Stimulated activated CD8-positive, alpha-beta memory T cell treated with anti-CD3 and anti-CD28 coated beads, Interleukin-4, amount 100 ng/mL, for 24 hours (primary cell): ENCODE results near the gene SMC4.
A peak's percentile ranks its signal among the peaks of the same experiment; 100 is the strongest.
"Not testable (repeated sequence)": the region's sequence is repeated elsewhere in the genome, so short reads cannot be mapped to it uniquely, and the experiment has no call there.

Experiments
- DNase-seq: peaks from one replicate; pipeline ENCODE4 v3.0.0-alpha.2; 2020; ENCODE audit warnings: low read depth

The SMC4 gene

DNA sequence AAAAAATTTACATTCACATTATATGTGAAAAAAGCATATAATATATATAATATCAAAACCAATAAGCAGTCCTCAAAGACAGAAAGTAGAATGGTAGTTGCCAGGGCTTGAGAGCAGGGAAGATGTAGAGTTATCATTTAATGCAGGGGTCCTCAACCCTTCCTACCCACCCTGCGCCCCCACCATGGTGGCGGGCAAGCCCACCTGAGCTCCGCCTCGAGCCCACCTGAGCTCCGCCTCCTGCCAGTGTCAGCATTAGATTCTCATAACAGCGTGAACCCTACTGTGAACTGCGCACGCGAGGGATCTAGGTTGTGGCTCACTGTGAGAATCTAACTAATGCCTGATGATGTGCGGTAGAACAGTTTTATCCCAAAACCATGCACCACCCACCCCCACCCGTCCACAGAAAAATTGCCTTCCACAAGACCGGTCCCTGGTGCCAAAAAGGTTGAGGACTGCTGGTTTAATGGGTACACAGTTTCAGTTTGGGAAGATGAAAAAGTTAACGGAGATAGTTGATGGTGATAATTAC is 47.1 kb downstream of the SMC4 start:
- DNase-seq: no peak

DNA sequence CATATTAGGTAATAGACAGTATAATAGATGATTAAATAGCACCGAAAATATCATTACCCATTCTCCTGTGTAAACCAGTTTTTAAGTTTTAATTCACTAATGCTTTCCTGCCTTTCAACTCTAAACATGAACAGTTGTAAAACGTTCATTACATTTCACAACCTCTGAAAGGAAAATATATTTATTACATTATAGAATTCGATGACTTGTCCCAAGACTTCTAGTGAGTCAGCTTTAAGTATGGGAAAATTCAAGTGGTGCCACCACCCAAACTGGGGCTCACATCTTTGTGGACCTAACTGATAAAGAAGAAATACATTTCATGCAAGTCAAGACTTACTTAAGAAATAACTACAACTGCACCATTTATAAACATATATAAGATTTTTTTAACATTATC is 48.1 kb downstream of the SMC4 start:
- no peak for DNase-seq

- DNase-seq: no peak
Observed at GRCh38 chr3:160448845-160449635, 49.6 kb downstream of the SMC4 start.

DNA sequence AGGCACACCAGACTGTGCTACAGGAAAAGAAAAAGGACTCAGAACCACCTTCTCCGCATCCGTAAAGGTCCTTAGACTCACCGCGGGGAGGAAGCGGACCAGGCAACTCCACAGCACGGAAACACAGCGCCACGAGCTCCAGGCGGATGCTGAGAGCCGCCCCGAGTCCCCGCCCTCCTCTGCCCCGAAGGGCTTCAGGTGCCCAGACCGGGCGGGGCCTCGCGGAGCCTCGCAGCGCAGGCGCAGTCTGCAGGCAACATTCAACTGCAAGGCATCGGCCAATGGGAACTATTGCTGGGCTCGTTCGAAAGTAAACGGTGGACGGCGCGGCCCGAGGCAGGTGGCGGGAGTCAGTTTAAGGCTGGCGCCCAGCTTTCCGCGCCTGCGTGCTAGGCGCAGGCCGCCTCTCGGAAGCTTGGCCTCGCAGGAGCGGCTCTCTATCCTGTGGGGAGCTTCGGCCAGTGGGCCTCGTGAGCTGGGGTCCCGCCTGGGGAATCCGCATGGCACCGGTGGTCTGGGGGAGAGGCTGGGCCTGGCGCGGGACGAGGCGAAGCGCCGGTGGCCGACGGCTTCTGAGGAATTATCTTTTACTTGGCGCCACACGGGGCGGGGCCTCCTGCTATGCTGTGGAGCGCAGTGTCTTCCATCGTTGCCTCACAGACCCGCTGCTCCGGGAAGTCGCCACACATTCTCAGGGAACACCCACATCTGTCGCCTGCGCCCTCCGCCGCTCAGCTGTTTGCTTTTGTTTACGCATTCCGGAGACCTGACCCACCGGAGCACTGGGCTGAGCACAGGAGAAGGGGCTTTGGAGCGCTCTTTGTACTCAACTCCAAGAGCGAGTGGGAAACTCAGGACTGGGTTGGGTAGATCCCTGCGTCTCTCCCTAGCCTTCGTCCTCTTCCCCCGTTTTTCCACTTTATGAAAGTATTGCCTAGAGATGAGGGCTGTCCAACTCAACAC is 50.5 kb downstream of the SMC4 start, which contains the start of gene TRIM59:
TRIM59 (minus strand) TSS at position 151 of the 963 bp plus-strand sequence. CDS start 10,603 bp downstream, outside the sequence.
- DNase-seq: peak; percentile 95

DNA sequence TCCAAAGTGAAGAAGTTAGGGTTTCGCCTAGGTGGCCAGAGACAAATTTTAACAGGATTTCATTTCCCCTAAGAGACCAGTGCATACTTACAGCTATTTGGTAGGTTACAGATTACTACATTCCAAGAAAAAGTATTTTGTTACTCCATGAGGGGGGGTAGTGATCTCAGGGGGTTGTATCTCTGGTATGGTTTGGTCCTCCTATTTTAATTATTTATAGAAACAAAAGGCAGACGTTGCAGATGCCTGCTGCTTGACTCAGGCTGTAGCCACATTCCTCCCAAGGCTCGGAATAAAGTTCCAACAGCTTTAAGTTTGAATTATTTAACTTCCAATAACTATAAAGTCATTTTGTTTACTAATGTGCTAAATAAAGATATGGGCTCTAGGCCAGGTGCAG is 51.4 kb downstream of the SMC4 start:
- DNase-seq: no peak

- DNase-seq: no peak
Observed at GRCh38 chr3:160451602-160452001, 52.2 kb downstream of the SMC4 start.

DNA sequence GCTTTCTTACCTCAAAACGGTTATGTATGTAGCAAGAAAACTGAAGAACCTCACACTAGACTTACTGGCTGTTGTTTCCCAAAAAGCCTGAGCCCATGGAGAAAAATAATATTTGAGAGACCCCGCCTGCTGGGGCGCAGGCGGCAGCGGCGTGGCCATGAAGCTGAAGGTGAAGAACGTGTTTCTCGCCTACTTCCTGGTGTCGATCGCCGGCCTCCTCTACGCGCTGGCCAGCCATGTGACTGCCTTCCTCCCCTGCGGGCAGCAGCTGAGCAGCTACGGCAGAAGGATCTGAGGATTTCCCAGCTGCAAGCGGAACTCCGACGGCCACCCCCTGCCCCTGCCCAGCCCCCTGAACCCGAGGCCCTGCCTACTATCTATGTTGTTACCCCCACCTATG is 52.8 kb downstream of the SMC4 start:
- DNase-seq: not testable (repeated sequence)

DNA sequence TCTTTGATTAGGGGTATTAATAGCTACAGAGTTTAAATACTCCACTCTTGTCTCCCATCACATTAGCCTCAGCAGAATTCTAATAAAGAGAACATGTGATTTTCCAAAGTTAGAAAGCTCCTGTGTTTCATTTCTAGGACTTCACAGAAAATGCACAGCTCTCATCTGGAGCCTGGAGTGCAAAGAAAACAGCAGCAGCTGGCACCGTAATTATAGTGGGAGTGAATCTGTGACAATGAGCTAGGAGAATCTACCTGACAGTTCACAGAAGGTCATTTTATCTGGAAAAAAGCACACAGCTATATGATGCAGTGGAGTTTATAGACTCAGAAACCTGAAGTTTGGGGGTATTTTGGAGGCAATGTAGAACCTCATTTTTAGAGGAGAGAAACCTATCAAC is 55.5 kb downstream of the SMC4 start:
- no peak for DNase-seq

DNA sequence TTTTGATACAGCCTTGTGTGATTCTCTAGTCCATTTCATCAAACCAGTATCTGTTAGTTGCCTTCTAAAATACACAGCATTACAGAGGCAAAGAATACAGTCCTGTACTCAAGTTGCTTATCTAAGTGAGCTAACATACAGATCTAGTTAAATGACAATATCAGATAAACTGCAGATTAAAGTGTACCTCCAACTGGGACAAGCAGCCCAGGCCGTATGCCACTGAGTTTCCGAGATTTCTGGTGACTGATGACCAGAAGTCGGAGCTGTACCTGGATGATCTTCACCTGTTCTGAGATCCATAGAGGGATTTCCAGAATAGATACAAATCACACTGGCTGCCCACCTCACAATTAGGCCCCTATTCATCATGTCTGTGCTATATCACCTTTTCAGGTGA is 56.4 kb downstream of the SMC4 start:
- DNase-seq: no peak

- DNase-seq: no peak
Observed at GRCh38 chr3:160458151-160458550, 58.7 kb downstream of the SMC4 start.

DNA sequence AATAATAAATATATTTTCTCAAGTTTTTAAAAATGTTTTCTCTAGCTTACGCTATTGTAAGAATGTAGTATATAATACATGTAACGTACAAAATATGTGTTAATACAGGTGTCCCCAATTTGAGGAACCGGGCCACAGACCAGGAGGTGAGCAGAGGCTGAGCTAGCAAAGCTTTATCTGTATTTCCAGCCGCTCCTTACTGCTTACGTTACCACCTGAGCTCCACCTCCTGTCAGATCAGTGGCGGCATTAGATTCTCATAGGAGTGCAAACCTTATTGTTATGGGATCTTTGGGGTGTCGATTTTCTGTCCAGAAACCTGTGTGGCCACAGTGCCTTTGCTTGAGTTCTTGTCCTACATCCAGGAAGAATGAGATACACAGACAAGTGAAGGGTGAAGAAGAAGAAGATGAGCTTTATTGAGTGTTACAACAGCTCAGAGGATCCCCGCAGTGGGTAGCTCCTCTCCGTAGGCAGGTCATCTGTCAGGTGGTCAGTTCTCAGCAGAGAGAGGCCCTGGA is 60.1 kb downstream of the SMC4 start:
- DNase-seq: no peak

- DNase-seq: no peak
Observed at GRCh38 chr3:160460033-160460432, 60.6 kb downstream of the SMC4 start.

DNA sequence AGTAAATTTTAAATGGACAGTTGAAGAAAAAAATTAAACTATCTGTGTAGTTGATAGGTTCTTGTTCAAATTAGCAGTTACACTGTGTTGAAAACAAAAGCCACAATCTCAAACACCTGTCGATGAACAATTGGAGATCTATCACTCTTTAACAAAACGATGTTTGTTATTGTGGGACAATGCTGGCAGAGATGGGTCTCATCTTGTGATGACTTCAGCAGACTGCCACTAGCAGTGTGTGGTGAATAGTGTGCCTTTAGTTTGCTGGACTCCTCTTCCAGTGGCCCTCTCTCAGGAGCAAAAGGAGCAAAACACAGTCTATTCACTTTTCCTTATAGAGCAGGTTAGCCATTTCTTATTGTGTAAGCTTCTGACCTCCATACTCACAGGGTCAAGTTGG is 64.9 kb downstream of the SMC4 start:
- no peak for DNase-seq

DNA sequence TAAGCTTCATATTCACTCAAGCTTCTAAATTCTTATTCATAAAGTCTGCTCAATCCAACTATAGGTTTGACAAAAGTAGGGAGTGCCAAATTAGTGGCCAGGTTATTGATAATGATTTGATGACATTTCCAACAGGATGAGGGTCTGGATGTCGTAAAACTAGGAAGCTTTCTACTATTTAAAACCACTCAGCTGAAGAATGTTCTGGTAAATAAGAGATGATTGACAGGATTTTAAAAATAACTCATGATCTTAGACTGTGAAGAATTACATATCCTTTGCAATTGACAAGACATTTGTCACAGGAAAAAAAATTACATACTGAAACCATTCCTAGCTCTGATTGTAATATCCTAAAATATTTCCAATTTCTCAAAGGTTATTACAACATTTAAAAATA is 65.5 kb downstream of the SMC4 start:
- DNase-seq: no peak

- no peak for DNase-seq
Observed at GRCh38 chr3:160470181-160470580, 70.7 kb downstream of the SMC4 start.

DNA sequence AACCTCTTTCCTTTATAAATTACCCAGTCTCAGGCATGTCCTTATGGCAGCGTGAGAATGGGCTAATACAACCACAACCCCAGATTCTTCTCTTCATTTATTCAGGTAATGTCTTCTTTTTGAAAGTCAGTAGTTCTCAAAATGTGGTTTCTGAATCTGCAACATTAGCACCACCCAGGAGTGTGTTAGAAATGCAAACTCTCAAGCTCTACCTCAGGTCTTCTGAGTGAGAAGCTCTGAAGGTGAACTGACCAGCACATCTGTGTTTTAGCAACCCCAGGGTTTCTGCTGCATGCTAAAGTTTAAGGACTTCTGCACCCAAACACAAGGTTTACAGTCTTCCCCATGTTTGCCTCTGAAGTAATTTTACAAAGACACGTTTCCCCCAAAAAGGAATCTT is 72.4 kb downstream of the SMC4 start:
- DNase-seq: no peak

DNA sequence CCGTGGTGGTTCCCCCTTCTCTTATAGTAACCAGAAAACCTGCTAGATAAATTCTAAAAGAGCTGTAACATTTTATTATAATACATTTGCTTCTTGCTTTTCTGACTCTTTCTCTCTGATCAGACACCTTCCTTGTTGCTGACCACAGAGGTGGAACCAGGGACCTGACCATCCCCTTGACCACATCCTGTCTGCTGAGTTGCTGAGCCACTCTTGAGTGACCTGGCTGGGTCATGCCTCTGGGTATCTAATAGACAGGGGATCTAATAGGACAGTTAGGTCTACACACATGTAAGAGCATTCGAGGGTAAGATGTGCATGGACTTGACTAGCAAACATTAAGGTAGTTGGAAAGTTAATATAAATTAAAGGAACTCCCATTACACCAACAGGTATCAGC is 72.9 kb downstream of the SMC4 start:
- DNase-seq: no peak

DNA sequence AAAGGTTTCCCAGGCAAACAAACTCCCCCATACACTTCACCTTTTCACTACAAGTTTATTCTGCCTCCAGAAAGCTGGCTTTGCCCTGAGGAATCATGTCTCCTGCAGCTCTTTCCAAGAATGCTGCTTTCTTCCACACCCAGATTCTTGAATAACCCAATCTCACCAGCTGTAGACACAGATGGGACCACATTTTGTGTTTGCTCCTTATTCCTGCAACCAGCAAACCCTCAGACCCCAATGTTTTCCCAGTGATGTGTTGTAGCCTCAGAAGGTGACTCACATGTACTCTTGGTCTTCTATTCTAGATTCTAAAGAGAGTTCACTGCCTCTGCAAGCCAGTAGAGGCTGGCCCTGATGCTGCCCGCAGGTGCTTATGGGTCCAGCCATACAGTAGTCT is 73.8 kb downstream of the SMC4 start:
- no peak for DNase-seq

DNA sequence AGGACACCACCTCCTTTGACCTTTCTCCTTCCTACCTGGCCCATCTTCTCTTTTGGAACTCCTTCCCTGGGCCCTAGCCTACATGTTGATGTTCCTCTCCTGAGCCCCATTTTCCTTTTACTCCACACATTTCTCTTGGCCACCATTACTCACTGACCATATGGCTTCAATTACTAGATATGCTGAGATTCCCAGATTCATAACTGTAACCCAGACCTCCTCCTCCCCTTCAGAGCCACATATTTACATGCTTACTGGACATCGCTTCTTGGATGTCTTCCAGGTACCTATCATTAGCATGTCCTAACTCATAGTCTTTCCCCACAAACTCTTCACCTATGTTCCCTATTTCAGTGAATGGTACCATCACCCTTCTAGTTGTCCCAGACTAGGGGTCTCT is 74.5 kb downstream of the SMC4 start:
- no peak for DNase-seq

- DNase-seq: no peak
Observed at GRCh38 chr3:160474416-160474838, 75.0 kb downstream of the SMC4 start.

- DNase-seq: no peak
Observed at GRCh38 chr3:160475153-160475552, 75.7 kb downstream of the SMC4 start.

- DNase-seq: no peak
Observed at GRCh38 chr3:160475884-160476283, 76.4 kb downstream of the SMC4 start.

DNA sequence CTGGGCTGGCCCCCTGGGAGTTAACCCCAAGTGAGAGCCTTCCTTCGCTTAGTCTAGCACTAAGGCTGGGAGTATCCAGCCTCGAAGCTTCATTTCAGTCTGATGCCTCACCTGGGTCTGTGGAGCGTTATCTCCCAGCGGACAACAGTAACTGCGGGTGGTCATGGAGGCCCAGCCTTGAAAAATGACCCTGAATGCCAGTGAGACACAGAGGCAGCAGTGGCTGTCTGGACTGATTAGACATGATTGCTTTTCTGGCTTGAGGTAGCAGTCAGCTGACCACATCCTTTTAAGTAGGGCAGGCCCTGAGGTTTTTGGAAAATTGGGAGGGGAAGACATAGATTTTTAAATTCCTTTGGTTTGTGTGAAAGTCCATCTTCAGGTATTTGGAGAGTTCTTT is 78.3 kb downstream of the SMC4 start:
- DNase-seq: no peak
